Trophoblast cell (in vitro differentiated cells and primary cell): ENCODE results near the gene KCNAB2.

ENCODE experiments used
- DNase-seq, 2 donors: peaks; one replicate each; pipeline ENCODE4 v3.0.0-alpha.2; 2016
- H2AFZ ChIP-seq: 2 replicates; pipeline ENCODE4 v1.6.1; 2013; ENCODE audit warnings: low read length, moderate library complexity, mild to moderate bottlenecking; ENCODE audit not compliant: insufficient read depth, poor library complexity
- H2AK5ac ChIP-seq: 2 replicates; pipeline ENCODE4 v1.6.1; 2013; ENCODE audit warnings: mild to moderate bottlenecking, low read length
- H2BK120ac ChIP-seq: 2 replicates; pipeline ENCODE4 v1.6.1; 2013; ENCODE audit warnings: low read length, mild to moderate bottlenecking, moderate library complexity; ENCODE audit not compliant: insufficient read depth, poor library complexity
- H2BK12ac ChIP-seq: 2 replicates; pipeline ENCODE4 v1.6.1; 2013; ENCODE audit warnings: mild to moderate bottlenecking, low read length, moderate library complexity
- H2BK5ac ChIP-seq: 2 replicates; pipeline ENCODE4 v1.6.1; 2013; ENCODE audit warnings: low read length, low read depth, moderate library complexity, mild to moderate bottlenecking; ENCODE audit not compliant: poor library complexity
- H3K14ac ChIP-seq: 2 replicates; pipeline ENCODE4 v1.6.1; 2013; ENCODE audit warnings: mild to moderate bottlenecking, low read length
- H3K18ac ChIP-seq: 2 replicates; pipeline ENCODE4 v1.6.1; 2013; ENCODE audit warnings: mild to moderate bottlenecking, low read length
- H3K23ac ChIP-seq: 2 replicates; pipeline ENCODE4 v1.6.1; 2013; ENCODE audit warnings: low read length
- H3K27ac ChIP-seq: 2 replicates; pipeline ENCODE4 v1.5.1; 2013; ENCODE audit warnings: low read depth, mild to moderate bottlenecking, inconsistent platforms, low read length, moderate library complexity
- H3K27me3 ChIP-seq: 2 replicates; pipeline ENCODE4 v1.6.1; 2013; ENCODE audit warnings: inconsistent platforms, mild to moderate bottlenecking, low read length, moderate library complexity; ENCODE audit not compliant: insufficient read depth
- H3K36me3 ChIP-seq, 2 experiments: 1 replicate in 1 of 2; 2 replicates in 1 of 2; pipeline ENCODE4 v1.6.1; 2013; ENCODE audit warnings: low read length in 2 of 2, mild to moderate bottlenecking in 2 of 2, moderate library complexity in 1 of 2; ENCODE audit not compliant: insufficient read depth in 2 of 2, control insufficient read depth in 1 of 2
- H3K4ac ChIP-seq: 2 replicates; pipeline ENCODE4 v1.6.1; 2013; ENCODE audit warnings: low read depth, mild to moderate bottlenecking, low read length, moderate library complexity
- H3K4me1 ChIP-seq, 2 experiments: 1 replicate in 1 of 2; 2 replicates in 1 of 2; pipeline ENCODE4 v1.6.1; 2013; ENCODE audit warnings: low read length in 2 of 2, mild to moderate bottlenecking in 2 of 2, moderate library complexity in 1 of 2; ENCODE audit not compliant: insufficient read depth in 2 of 2, control insufficient read depth in 1 of 2
- H3K4me2 ChIP-seq: 2 replicates; pipeline ENCODE4 v1.6.1; 2013; ENCODE audit warnings: inconsistent platforms, mild to moderate bottlenecking, low read length, moderate library complexity
- H3K4me3 ChIP-seq: 2 replicates; pipeline ENCODE4 v1.5.1; 2013; ENCODE audit warnings: mild to moderate bottlenecking, low read depth, low read length, inconsistent platforms
- H3K79me1 ChIP-seq: one replicate; pipeline ENCODE4 v1.6.1; 2013; ENCODE audit warnings: low read length
- H3K79me2 ChIP-seq: 2 replicates; pipeline ENCODE4 v1.6.1; 2013; ENCODE audit warnings: low read length, mild to moderate bottlenecking; ENCODE audit not compliant: control insufficient read depth, insufficient read depth, poor library complexity
- H3K9ac ChIP-seq: 2 replicates; pipeline ENCODE4 v1.6.1; 2013; ENCODE audit warnings: mild to moderate bottlenecking, low read length
- H3K9me3 ChIP-seq: 2 replicates; pipeline ENCODE4 v1.6.1; 2013; ENCODE audit warnings: low read depth, mild to moderate bottlenecking, control low read depth, inconsistent platforms, low read length; ENCODE audit not compliant: insufficient read depth
- H4K12ac ChIP-seq: 2 replicates; pipeline ENCODE4 v1.6.1; 2013; ENCODE audit warnings: low read depth, mild to moderate bottlenecking, low read length, moderate library complexity
- H4K8ac ChIP-seq: 2 replicates; pipeline ENCODE4 v1.6.1; 2013; ENCODE audit warnings: low read depth, mild to moderate bottlenecking, low read length, moderate library complexity
- H4K91ac ChIP-seq: one replicate; pipeline ENCODE4 v1.6.1; 2013; ENCODE audit warnings: low read depth, mild to moderate bottlenecking, low read length, moderate library complexity
- WGBS: extraction: QIAGEN DNeasy Blood & Tissue Kit; methylation state at CpG from one replicate; pipeline ENCODE4 v1.1.7; 2013; ENCODE audit warnings: missing lambda C conversion rate; ENCODE audit not compliant: insufficient read length, insufficient coverage; ENCODE audit errors: extremely low coverage; 5-methylcytosine and 5-hydroxymethylcytosine counted together

The KCNAB2 gene

DNA sequence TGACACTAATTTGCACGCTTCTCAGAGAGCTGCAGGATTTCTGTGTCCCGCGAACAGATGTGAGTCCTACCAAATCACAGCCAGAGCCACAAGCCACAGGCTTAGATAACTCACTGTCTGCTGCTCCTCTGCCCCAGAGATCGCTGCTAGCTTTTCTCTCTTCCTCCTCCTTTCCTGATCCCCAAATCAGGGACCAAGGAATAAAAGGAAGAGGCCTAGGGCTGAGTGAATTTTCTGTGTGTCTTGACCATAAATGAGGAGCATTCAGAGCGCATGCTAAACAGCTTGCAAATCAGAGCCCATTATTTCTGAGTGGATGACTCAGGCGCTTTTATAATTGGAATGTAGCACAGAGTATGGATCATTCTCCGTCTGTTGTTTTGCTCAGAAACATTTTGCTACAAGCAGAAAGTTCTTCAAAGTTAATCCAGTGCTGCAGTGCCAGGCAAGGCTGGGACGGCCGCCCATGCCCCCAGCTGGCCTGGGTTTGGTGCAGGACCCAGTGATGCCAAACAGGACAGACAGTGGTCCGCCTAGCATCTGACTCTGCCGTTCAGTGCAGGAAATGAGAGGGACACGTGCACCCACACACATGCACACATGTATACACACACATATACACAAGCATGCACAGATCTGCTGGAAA lies 38.2 kb downstream of the KCNAB2 start:
- no peak overlapping the region for H2AK5ac ChIP-seq
- H3K36me3 ChIP-seq, result no peaks in the 10 kb centered on the region
- H3K23ac ChIP-seq, result no peak overlapping the region
- no peak for DNase-seq
- no peaks in the 10 kb centered on the region for H3K9me3 ChIP-seq
- no peak overlapping the region for H2BK12ac ChIP-seq
- H4K12ac ChIP-seq, result no peak overlapping the region
- H2AFZ ChIP-seq, result no peak overlapping the region
- H3K79me2 ChIP-seq, result no peaks in the 10 kb centered on the region
- no peak overlapping the region for H3K14ac ChIP-seq
- H3K4me1 ChIP-seq, result no peaks in the 10 kb centered on the region
- H3K79me1 ChIP-seq, result no peaks in the 10 kb centered on the region
- H4K8ac ChIP-seq, result no peak overlapping the region
- H3K18ac ChIP-seq, result no peak overlapping the region
- no CpG with 5 or more reads among the region's 12 CpGs for WGBS
- no peaks in the 10 kb centered on the region for H3K27me3 ChIP-seq
- H3K4ac ChIP-seq, result no peak overlapping the region
- no peak overlapping the region for H4K91ac ChIP-seq
- no peak overlapping the region for H3K27ac ChIP-seq
- no peak overlapping the region for H3K4me2 ChIP-seq
- H2BK120ac ChIP-seq, result no peak overlapping the region
- no peak overlapping the region for H3K4me3 ChIP-seq
- H2BK5ac ChIP-seq, result no peak overlapping the region
- H3K9ac ChIP-seq, result no peak overlapping the region

DNA sequence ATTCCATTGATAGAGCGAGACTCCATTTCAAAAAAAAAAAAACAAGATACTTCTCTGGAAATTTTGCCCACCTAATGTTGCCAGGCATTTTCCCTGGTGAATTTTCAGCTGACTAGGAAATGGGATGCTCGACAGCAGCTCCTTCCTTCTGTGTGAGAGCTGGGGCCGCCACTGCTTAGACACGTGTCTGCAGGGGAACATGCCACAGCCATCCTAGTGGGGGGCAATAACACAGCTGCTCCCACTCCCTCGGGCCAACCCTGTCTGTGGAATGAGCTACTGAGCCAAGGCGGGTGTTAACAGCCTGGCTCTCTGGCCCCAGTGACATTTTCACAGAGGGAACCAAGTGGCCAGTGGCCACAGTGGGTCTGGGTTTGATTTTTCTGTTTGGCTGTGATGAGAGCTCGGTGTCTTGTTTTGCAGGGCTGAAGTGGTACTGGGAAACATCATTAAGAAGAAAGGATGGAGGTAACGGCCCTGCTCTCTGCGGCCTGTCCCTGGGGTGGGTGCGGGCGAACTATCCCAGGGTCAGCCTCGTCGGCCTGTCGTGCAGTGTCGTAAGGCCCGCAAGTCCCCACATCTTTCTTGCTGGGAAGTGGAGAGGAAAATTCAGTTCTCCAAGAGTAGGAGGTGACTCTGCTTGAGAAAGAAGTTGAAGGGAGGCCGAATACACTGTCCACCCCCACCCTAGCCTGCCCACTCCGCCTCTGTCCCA lies 39.2 kb downstream of the KCNAB2 start:
- DNase-seq, result no peak
- Histone ChIP-seq H3K4ac (no peak overlapping the region), H3K27me3 (no peaks in the 10 kb centered on the region), H4K12ac (no peak overlapping the region), H3K14ac (no peak overlapping the region), H3K9ac (no peak overlapping the region), H3K4me3 (no peak overlapping the region), H2BK5ac (no peak overlapping the region), H3K79me2 (no peaks in the 10 kb centered on the region), H3K18ac (no peak overlapping the region), H3K27ac (no peak overlapping the region), H2BK120ac (no peak overlapping the region), H2AK5ac (no peak overlapping the region), H3K4me1 (no peaks in the 10 kb centered on the region), H4K8ac (no peak overlapping the region), H3K4me2 (no peak overlapping the region), H3K23ac (no peak overlapping the region), H4K91ac (no peak overlapping the region), H3K9me3 (no peaks in the 10 kb centered on the region), H3K79me1 (no peaks in the 10 kb centered on the region), H3K36me3 (no peaks in the 10 kb centered on the region), H2BK12ac (no peak overlapping the region), H2AFZ (no peak overlapping the region)
- no CpG with 5 or more reads among the region's 18 CpGs for WGBS

DNA sequence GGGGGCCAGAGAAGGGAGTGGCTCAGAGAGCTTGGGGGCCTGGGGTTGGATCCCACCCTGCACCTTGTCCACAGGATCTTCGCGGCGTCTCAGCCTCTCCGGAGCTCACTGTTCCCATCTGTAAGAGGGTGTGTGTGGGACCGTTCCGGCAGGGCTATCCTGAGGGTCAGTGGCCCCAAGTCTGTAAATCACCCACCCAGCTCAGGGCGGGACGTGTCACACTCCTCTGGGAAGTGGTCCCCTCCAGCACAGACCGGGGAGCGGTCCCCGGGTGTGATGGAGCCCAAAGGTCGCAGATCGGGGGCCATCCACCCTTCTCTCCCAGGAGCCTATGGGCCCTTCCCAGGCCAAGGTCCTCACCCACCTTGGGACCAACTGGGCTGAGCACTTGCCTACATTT lies 40.0 kb downstream of the KCNAB2 start:
- no peak overlapping the region for H3K23ac ChIP-seq
- H3K27me3 ChIP-seq, result no peaks in the 10 kb centered on the region
- WGBS, result no CpG with 5 or more reads among the region's 13 CpGs
- H2BK5ac ChIP-seq, result no peak overlapping the region
- DNase-seq, result no peak
- H3K14ac ChIP-seq, result no peak overlapping the region
- no peak overlapping the region for H3K4ac ChIP-seq
- H3K9ac ChIP-seq, result no peak overlapping the region
- H3K27ac ChIP-seq, result no peak overlapping the region
- H2AK5ac ChIP-seq, result no peak overlapping the region
- no peak overlapping the region for H3K4me3 ChIP-seq
- no peak overlapping the region for H4K91ac ChIP-seq
- H3K4me2 ChIP-seq, result no peak overlapping the region
- no peak overlapping the region for H2AFZ ChIP-seq
- H3K18ac ChIP-seq, result no peak overlapping the region
- no peaks in the 10 kb centered on the region for H3K9me3 ChIP-seq
- no peaks in the 10 kb centered on the region for H3K36me3 ChIP-seq
- H3K79me2 ChIP-seq, result no peaks in the 10 kb centered on the region
- H4K12ac ChIP-seq, result no peak overlapping the region
- no peak overlapping the region for H2BK120ac ChIP-seq
- H2BK12ac ChIP-seq, result no peak overlapping the region
- H3K4me1 ChIP-seq, result no peaks in the 10 kb centered on the region
- no peaks in the 10 kb centered on the region for H3K79me1 ChIP-seq
- H4K8ac ChIP-seq, result no peak overlapping the region

DNA sequence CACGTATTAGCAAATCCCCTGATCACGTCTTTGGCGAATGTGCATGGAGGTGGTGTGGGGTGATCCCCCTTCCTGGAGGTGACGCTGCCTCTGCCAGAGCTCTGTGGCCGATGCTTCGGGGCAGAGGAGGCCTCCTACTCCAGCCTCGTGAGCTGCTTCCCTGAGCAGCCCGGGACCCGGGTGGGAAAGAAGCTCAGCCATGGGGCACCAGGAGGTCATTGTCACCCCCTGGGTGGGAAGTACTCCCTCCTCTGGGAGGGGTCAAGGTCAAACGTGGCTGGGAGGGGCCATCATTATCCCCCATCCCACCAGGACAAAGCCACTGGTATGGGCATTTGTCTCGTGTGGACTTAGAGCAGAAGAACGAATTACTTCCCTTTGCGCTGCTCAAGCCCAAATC lies 40.7 kb downstream of the KCNAB2 start:
- Histone ChIP-seq H4K8ac (no peak overlapping the region), H3K14ac (no peak overlapping the region), H3K4me2 (no peak overlapping the region), H2BK5ac (no peak overlapping the region), H3K36me3 (no peaks in the 10 kb centered on the region), H3K9ac (no peak overlapping the region), H3K4me3 (no peak overlapping the region), H2BK12ac (no peak overlapping the region), H3K79me2 (no peaks in the 10 kb centered on the region), H3K4me1 (no peaks in the 10 kb centered on the region), H3K23ac (no peak overlapping the region), H3K79me1 (no peaks in the 10 kb centered on the region), H2AK5ac (no peak overlapping the region), H2AFZ (no peak overlapping the region), H4K91ac (no peak overlapping the region), H3K4ac (no peak overlapping the region), H3K9me3 (no peaks in the 10 kb centered on the region), H3K27me3 (no peaks in the 10 kb centered on the region), H3K27ac (no peak overlapping the region), H4K12ac (no peak overlapping the region), H2BK120ac (no peak overlapping the region), H3K18ac (no peak overlapping the region)
- no CpG with 5 or more reads among the region's 13 CpGs for WGBS
- no peak for DNase-seq
